BJ (cell line): ENCODE results near the gene CASTOR1. TPM values are rescaled to one million over a fixed set of nuclear protein-coding genes. Genes with fewer than 3 reads are reported as not detected.

Experiments used
- CTCF ChIA-PET: fragments of 350-600 bp; formaldehyde crosslinking; extraction: SDS; loops from one replicate; lab custom pipeline; 2021; ENCODE audit warnings: antibody characterized with exemption, inconsistent platforms; lab: Yijun Ruan, JAX
- POLR2A ChIA-PET: fragments of 300-600 bp; sonication (Branson Sonifier 250); formaldehyde crosslinking; extraction: SDS; loops from one replicate; lab custom pipeline; 2021; ENCODE audit warnings: antibody characterized with exemption; lab: Charles Lee
- DNase-seq: peaks from one replicate; pipeline ENCODE4 v3.0.0-alpha.2; 2011; ENCODE audit warnings: low read depth
- H3K27me3 ChIP-seq: 2 replicates; pipeline ENCODE4 v1.6.0; 2011; ENCODE audit warnings: low read length; ENCODE audit not compliant: control insufficient read depth, insufficient read depth
- H3K36me3 ChIP-seq: 2 replicates; pipeline ENCODE4 v1.5.1; 2011; ENCODE audit warnings: low read length; ENCODE audit not compliant: control insufficient read depth, insufficient read depth
- H3K4me3 ChIP-seq: 2 replicates; pipeline ENCODE4 v1.5.1; 2011; ENCODE audit warnings: low read depth, mild to moderate bottlenecking, control low read depth, low read length
- polyA plus RNA-seq: library from polyadenylated mRNA; depleted of rRNA; stranded (reverse); fragments of >200 nt; gene quantifications from 2 replicates; pipeline ENCODE4 v1.2.3, GENCODE V29; 2011
- TF ChIP-seq, protein P1 (sequence below): IDR thresholded peaks from 2 replicates; pipeline ENCODE4 v1.5.1; 2011; ENCODE audit warnings: low read depth, mild to moderate bottlenecking, control low read depth, inconsistent platforms, low read length, moderate library complexity; ENCODE audit not compliant: insufficient read depth

CASTOR1 gene
- polyA plus RNA-seq, 1 experiment = 16.4 TPM

DNA sequence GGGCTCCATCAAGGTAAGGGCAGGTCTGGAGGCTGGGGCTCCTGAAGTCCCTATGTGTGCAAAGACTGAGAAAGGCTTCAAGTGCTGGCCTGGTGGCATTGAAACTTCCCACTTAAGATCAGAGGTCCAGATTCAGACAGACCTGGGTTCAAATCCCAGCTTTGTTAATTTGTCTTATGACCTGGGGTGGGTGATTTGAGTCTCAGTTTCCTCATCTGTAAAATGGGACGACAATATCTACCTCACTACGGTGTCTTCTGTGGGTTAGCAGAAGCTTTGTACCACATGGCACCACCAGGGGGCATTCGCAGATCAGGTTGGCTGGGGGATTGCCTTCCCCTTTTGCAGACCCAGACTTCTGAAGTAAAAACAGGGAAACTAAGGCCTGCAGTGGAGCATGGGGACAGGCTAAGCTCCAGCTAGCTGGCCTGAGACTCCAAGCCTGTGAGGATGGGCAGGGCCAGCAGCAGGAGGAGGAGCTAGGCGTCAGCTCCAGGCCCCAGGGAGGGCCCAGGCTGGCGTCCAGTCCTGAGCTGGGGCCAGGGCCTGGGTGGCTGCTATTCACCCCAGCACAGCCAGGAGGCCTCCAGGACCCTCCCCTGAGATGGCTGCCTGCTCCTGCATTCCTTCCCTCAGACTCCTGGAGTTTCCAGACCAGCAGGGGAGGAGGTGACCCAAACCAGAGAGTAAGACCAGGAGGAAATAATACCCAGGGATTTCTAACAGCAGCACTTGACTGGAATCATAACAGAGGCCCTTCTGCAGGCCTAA lies 1.5 kb downstream of the CASTOR1 start:
- H3K36me3 ChIP-seq = peaks cover 18% of the 10 kb centered on the region
- H3K4me3 ChIP-seq = peak overlapping the region; percentile 71
- no peaks in the 10 kb centered on the region for H3K27me3 ChIP-seq
- TF ChIP-seq, protein P1, sequence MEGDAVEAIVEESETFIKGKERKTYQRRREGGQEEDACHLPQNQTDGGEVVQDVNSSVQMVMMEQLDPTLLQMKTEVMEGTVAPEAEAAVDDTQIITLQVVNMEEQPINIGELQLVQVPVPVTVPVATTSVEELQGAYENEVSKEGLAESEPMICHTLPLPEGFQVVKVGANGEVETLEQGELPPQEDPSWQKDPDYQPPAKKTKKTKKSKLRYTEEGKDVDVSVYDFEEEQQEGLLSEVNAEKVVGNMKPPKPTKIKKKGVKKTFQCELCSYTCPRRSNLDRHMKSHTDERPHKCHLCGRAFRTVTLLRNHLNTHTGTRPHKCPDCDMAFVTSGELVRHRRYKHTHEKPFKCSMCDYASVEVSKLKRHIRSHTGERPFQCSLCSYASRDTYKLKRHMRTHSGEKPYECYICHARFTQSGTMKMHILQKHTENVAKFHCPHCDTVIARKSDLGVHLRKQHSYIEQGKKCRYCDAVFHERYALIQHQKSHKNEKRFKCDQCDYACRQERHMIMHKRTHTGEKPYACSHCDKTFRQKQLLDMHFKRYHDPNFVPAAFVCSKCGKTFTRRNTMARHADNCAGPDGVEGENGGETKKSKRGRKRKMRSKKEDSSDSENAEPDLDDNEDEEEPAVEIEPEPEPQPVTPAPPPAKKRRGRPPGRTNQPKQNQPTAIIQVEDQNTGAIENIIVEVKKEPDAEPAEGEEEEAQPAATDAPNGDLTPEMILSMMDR = peak; percentile 80
- ChIA-PET POLR2A (no interaction called here), CTCF (interaction anchor here (0.6 to 10.6 kb wide), 41 partner anchors 8 to 1008 kb away, joined by 3 to 204 read pairs (median 6); partner anchors contain the start of genes CCDC157, MTFP1, RNF215 and SEC14L2)
- peak; percentile 57 for DNase-seq

DNA sequence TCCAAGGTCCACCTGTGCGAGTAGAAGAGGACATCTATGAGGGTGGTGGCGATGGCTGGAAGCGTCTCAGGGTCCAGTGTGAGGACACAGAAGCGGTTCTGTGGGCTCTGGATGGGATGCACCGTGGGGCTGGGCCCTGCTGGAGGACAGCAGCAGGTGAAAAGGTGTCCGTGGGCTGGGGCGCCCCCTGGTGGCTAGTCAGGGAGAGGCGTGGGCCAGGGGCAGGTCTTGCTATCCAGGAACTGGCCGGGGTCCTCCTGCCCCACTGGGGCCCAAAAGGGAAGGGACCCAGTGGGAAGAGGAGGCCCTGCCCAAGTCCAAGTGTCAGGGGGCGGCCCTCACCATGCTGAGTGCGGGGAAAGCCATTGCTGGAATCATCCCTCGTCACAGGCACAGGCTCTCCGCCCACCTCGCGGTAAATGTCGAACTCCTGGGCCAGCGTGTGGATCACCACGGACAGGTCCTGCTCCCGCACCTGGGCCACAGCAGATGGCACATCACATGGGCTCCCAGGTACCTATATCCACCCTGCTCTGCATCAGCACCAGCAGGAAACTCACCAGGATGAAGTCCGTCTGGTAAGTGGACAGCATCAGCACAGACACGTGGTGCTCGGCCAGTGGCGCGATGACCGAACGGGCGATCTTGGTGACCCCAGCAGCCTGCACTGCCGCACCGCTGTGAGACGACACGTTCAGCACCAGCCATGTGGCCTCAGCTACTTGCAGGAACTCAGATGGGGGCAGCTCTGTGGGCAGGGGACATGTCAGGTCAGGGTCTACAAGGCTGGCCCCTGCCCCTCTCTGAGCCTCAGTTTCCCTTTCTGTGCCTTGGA lies 2.3 kb downstream of the CASTOR1 start:
- Histone ChIP-seq H3K27me3 (no peaks in the 10 kb centered on the region), H3K4me3 (no peak overlapping the region), H3K36me3 (peaks cover 15% of the 10 kb centered on the region)
- TF ChIP-seq, protein P1 = peak; percentile 90
- no peak for DNase-seq
- POLR2A ChIA-PET = no interaction called here
- CTCF ChIA-PET = interaction anchor here (0.6 to 10.6 kb wide), 36 partner anchors 7 to 1008 kb away, joined by 3 to 204 read pairs (median 6); partner anchors contain the start of genes CCDC157, MTFP1, RNF215 and SEC14L2

DNA sequence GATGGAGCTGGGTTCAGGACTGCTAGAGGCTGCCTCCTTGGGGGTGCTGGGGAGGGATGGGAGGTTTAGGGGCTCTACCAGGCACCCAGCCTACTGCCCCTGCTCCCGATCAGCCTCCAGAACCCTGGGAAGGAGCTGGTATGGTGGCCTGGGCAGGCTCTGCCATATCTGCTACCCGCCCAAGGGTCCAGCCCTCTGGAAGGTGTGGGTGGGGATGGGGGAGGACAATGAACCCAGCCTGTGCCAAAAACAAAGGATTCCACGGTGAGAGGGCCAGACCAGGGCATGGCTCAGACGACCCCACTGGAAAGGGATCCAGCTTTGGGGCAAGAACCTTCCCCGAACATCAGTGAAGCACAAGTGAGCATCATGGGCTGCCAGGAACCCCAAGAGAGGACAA lies 3.0 kb downstream of the CASTOR1 start:
- TF ChIP-seq, protein P1 = no peak
- CTCF ChIA-PET = interaction anchor here (0.7 to 10.6 kb wide), 16 partner anchors 9 to 178 kb away, joined by 3 to 204 read pairs (median 6); partner anchors contain the start of genes CCDC157, MTFP1, RNF215 and SEC14L2
- POLR2A ChIA-PET = no interaction called here
- peaks cover 12% of the 10 kb centered on the region for H3K36me3 ChIP-seq
- DNase-seq = no peak
- H3K4me3 ChIP-seq = no peak overlapping the region
- H3K27me3 ChIP-seq = no peaks in the 10 kb centered on the region

DNA sequence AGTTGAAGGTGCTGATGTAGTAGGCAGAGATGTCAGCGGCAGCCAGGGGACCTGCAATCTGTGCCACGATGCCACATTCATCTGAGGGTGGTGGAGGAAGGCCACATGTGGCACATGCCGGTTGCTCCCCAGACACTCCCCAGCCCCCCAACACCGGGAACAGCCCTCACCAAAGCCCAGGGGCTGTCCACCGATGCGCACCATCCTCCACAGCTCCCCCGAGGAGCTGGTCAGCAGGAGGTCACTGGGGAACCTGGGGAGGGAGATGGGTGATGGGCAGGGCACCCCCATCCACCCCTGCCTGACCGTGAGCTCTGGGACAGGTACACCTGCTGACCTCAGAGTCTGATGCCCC lies 3.5 kb downstream of the CASTOR1 start:
- Histone ChIP-seq H3K27me3 (no peaks in the 10 kb centered on the region), H3K36me3 (peaks cover 10% of the 10 kb centered on the region), H3K4me3 (no peak overlapping the region)
- CTCF ChIA-PET = interaction anchor here (0.7 to 10.6 kb wide), 15 partner anchors 8 to 178 kb away, joined by 3 to 204 read pairs (median 6); partner anchors contain the start of genes CCDC157, MTFP1, RNF215 and SEC14L2
- TF ChIP-seq, protein P1 = no peak
- POLR2A ChIA-PET = no interaction called here
- no peak for DNase-seq
